PC-3 (cell line): ENCODE results near the gene GABRB2.

Experiments
- CTCF ChIP-seq: fragments of 300-600 bp; sonication (generic); conservative IDR thresholded peaks from 2 replicates; pipeline ENCODE4 v1.5.1; 2017; ENCODE audit warnings: antibody characterized with exemption, low read depth, mild to moderate bottlenecking, low read length
- EZH2phosphoT487 ChIP-seq: fragments of 300-600 bp; sonication (generic); IDR thresholded peaks from 2 replicates; pipeline ENCODE4 v1.6.1; 2018; ENCODE audit warnings: mild to moderate bottlenecking, antibody characterized with exemption, low read length, borderline replicate concordance

- no peak for TF ChIP-seq CTCF
- no peak for TF ChIP-seq EZH2phosphoT487
These were observed 154.8 kb downstream of the GABRB2 start for GRCh38 chr5:161391724-161392123.
